ENCODE measurements around the gene DDB1.

DDB1 gene

GRCh38 chr11:61294717-61295595 lies 37.9 kb downstream of the DDB1 start, which contains the start of gene VWCE:
Gene VWCE (minus strand): TSS chr11:61295316. CDS start chr11:61295037, 279 bp downstream.
- DNase-seq (ENCODE audit: low read depth) = no peak

DNA sequence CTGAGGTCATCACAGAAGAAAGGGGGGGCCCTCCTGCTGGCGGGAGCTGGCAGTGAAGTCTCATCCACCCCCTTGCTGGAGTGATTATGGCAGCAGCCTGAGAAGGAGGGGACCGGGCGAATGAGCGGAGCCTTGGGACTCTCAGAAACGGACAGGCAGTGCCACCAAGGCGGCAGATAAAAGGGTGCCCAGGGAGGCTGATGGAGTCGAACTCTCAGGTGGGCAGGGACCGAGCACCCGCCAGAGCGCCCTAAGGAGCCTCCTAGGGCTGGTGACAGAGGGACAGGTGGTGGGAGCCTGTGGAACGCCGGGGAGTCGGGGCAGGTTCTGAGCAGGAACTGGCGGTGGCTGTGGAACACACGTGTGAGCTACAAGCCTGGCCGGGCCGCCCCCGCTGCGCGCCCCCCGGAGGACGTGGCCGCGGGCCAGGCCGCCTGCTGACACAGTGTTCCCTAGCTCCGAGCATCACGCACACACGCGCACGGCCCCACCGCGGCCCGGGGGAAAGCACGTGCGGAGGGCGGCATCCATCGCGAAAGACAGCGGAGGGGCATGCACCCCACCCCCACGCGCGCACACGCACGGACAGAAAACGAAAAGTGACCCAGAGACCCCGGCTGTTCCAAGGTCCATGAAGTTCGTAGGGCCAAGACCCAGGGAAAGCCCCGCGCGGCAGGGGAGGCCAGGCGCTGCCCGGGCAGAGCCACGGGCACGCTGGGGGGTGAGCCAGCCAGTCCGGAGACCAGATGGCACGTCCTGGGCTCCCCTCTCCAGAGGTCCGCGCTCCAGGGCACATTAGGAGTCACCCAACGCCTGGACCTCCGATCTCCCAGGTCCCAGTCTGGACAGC lies 38.8 kb downstream of the DDB1 start:
- no peak for DNase-seq (ENCODE audit: low read depth)

DNA sequence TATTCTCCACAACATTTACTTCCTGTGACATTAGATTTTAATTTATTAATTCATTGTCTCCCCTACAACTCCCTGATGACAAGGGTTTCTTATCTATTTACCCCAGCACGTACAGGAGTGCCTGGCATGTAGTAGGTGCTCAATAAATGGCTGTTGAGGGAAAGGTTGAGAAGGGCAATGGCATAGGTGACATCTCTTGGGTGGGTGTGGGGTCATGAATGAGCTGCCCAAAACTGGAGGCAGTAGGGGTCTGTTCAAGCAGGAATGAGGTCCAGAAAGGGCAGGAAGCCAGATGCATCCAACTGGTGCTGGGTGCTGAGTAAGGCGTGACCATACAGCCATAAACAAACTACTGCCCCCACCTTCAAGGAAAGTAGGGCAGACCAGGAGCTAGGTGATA lies 40.5 kb downstream of the DDB1 start:
- DNase-seq (ENCODE audit: low read depth) = no peak

- DNase-seq (ENCODE audit: low read depth) = no peak
Measured at GRCh38 chr11:61290905-61291690, 41.8 kb downstream of the DDB1 start.

GRCh38 chr11:61287338-61287977 lies 45.4 kb downstream of the DDB1 start:
- DNase-seq (ENCODE audit: low read depth) = no peak

GRCh38 chr11:61283613-61284012 lies 49.3 kb downstream of the DDB1 start:
- no peak for DNase-seq (ENCODE audit: low read depth)

DNA sequence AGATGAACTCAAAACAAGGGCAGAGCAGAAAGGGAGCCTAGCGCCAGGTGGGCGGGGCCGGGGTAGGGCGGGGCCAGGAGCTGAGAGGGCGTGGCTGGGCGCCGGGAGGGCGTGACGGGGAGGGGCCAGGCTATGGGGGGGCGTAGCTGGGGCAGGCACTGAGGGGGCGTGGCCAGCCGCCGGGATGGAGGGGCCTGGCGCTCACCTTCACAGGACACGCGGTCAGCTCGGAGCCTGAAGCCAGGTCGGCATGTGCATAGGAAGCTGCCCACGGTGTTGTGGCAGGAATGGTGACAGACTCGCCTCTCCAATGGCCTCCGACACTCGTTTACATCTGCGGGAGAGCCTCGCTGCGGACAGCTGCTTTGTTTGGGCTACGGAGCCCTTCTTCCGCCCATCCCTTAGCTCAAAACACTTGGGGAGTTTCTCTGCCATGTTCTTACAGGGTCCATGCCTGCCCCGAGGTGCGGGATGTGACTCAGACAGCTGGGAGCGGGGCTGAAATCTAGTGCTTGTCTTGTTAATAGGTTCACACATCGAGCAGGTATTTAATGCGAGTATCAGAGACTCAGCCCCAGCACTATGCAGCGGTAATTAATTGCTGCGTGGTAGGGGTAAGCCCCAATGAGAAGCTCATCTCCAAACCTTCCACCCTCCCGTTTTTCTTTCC lies 51.2 kb downstream of the DDB1 start:
- no peak for DNase-seq (ENCODE audit: low read depth)

- DNase-seq (ENCODE audit: low read depth) = no peak
Measured at GRCh38 chr11:61280883-61281580, 51.9 kb downstream of the DDB1 start.

- no peak for DNase-seq (ENCODE audit: low read depth)
Measured at GRCh38 chr11:61279934-61280659, 52.8 kb downstream of the DDB1 start.

DNA sequence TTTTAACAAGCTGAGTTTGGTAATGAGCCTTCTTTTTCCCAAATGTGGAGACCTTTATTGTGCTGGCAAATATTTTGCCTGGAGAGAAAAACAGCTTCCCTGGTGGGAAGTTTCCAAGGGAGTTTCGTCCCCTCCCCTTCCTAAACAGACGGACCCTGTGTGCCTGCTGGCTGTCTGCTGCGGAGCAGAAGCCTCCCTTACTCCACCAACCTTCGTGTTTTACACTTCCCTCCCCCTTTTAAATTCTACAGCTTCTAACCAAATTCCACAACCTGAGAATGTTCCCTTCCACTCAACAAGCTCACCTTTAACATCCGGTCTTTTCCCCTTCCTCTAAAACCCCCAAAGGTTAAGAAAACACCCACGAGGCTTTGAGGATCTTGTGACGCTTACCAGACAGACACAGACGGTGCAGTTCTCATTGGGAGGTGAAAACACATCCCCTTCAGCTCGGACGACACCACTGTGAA lies 54.9 kb downstream of the DDB1 start:
- no peak for DNase-seq (ENCODE audit: low read depth)

GRCh38 chr11:61277186-61278000 lies 55.5 kb downstream of the DDB1 start:
- DNase-seq (ENCODE audit: low read depth) = no peak

GRCh38 chr11:61275191-61275590 lies 57.7 kb downstream of the DDB1 start:
- no peak for DNase-seq (ENCODE audit: low read depth)

GRCh38 chr11:61274084-61274483 lies 58.8 kb downstream of the DDB1 start:
- no peak for DNase-seq (ENCODE audit: low read depth)

GRCh38 chr11:61273178-61274078 lies 59.5 kb downstream of the DDB1 start:
- no peak for DNase-seq (ENCODE audit: low read depth)

GRCh38 chr11:61272731-61273130 lies 60.2 kb downstream of the DDB1 start:
- DNase-seq (ENCODE audit: low read depth) = no peak

GRCh38 chr11:61270354-61271076 lies 62.4 kb downstream of the DDB1 start:
- DNase-seq (ENCODE audit: low read depth) = no peak

Data from fibroblast of the conjunctiva (primary cell).